Measurements from ENCODE around the gene OLFM3.

Gene OLFM3

DNA sequence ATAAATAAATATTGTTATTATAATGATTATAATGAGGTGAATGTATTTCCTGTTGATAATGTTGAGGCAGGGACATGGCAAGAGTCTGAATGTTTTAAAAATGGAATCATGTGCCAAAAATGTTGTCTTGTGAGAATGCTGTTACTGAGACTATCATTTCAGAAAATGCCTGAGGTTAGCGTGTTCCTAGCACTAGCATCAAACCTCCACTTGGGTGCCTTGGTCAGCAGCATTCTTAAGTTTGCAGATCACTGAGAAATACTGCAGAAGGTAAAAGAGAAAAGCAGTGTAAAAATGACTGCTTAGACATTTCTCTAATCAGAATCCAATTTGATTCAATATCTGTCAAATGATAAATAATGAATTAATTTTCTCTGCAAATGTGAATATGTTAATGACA is 50.8 kb downstream of the OLFM3 start:
- DNase-seq (ENCODE audit: low read depth, low spot score) = no peak

DNA sequence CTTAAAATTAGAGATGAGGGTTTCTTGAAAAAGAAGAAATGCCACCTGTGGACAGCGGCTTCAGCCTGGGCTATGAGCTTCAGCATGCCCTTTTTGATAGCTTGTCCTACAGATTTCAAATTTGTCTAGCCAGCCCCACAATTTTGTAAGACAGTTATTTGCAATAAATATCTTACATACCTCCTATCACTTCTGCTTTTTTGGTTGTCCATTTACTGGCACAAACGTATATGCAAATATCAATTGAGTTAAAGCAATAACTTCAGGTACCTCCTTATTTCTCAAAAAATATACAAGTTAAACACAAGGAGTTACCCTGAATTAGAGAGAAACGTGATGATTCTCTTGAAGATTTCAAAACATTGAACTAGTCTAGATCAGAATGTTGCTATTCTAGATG is 53.5 kb downstream of the OLFM3 start:
- DNase-seq (ENCODE audit: low read depth, low spot score) = no peak

DNA sequence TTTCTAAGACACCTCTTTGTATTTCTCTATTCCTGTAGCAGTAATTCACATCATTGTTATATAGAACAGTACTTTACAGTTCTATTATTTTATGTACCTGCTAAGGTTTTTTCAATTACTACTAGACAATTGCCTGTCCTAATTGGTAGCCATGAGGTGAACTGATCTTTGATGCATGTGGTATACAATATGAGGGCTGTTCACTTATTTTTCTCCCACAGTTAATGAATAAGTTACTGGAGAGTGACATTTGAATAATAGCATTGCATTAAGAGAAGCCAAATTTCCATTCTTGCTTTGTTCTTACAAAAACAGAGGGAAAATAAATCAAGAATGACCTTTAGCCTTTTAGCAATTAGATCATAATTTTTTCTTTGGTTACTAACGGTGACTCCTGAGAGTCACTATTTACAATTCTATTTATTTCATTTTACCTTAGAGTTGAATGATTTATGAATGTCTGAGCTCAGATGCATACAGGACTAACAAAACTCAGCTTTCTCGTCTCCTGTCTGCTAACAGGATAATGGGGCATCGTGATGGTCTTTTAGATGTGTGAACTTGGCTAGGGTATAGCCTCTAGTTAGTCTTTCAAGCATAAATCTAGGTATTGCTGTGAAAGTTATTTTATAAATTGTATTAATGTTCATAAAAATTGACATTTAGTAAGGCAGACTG is 54.1 kb downstream of the OLFM3 start:
- no peak for DNase-seq (ENCODE audit: low read depth, low spot score)

DNA sequence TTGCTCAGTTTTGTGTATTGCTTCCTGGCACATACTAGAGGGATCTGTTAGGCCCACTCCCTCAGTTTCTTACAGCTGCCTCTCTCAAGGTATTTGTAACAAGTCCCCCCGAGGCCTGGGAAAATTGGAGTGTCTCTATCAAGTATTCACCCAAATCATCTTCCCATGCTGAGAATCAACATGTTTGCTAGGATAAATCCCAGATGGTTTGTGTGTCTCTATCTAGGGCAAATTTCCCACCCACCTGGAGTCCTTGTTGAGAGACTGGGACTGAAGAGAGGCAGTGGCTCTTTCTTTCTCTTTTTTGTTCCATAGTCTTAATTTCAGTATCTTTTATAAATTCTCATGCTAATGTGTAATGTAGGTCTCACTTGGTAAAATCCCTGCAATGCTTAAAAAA is 58.0 kb downstream of the OLFM3 start:
- DNase-seq (ENCODE audit: low read depth, low spot score) = no peak

DNA sequence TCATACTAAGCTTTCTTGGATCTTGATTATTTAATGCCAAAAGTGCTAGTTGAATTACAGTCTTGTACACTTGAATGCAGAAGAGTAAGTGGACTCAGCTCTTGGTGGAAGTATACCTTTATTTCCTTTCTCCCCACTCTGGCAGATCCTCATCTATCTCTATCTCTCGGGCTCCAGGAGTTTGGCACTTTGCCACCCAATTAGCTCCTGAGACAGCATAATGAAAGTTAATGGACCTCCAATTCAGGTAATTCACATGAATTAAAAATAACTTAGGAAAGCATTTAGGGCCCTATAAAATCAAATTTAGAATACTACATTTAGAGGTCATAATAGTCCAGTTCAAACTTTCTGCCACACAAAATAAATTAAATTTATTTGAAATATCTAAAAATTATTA is 67.4 kb downstream of the OLFM3 start:
- no peak for DNase-seq (ENCODE audit: low read depth, low spot score)

DNA sequence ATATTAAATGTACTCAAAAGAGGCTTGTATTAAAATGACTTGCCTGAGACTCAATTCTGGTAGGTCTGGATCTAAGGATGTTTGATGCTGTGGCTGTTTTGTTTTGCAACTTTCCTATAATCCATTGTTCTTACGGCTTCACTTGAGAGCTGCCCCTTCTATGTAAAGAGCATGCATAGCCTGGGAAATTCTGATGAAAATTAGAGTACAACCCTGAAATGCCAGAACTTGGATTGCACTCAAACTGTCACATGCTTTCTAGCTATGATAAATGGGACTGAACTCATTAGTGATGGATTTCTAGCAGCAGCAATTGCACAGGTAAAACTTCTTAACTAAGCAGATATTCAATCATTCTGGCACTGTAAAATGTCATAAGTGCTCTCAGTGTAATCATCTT is 67.9 kb downstream of the OLFM3 start:
- DNase-seq (ENCODE audit: low read depth, low spot score) = no peak

DNA sequence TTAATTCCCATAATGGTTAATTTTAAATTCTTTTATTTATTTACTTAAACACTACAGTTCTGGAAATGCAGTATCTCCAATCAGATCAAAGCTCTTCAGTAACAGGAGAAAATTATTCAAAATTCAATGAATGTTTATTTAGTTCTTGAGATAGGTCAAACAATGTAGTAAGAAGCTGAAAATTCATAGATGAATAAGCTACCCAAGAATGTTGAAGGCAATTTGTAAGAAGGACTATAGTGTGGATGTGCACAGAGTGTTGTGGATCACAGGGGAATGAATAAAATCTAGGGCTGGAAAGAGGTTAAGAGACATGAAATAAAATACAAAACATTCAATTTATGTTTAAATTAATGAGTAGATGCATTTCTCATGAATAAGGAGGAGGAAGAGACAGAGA is 72.0 kb downstream of the OLFM3 start:
- no peak for DNase-seq (ENCODE audit: low read depth, low spot score)

DNA sequence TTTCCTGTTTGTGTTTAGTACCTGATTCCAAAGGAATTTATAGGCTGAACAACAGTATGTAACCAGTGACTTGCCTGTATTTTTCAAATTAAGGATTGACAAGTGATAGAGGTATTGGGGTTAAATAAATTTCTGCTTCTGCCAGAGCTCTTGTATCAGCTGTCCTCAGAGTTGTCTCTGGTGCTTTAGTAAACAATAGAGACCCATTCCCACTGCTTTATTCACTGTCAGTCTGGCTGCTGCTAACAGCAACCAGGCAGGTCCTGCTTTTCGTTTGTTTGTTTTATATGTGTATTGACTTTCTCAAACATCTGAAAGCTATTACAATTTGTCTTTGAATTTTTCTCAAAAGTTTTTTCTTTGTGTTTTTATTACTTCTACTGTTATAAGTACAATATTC is 76.1 kb downstream of the OLFM3 start:
- no peak for DNase-seq (ENCODE audit: low read depth, low spot score)

DNA sequence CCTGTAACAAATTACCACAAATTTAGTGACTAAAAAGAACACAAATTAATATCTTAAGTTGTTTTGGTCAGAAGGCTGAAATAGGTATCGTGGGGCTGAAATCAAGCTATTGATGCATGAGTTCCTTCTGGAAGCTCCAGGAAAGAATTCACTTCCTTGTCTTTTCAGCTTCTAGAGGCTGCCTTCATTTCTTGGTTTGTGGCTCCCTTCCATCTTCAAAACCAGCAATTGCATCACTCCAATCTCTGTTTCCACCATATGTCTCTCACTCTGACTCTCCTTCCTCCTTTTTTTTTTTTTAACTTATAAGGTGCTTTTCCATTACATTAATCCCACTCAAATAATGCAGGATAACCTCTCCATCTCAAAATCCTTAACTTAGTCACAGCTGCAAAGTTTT is 78.4 kb downstream of the OLFM3 start:
- no peak for DNase-seq (ENCODE audit: low read depth, low spot score)

DNA sequence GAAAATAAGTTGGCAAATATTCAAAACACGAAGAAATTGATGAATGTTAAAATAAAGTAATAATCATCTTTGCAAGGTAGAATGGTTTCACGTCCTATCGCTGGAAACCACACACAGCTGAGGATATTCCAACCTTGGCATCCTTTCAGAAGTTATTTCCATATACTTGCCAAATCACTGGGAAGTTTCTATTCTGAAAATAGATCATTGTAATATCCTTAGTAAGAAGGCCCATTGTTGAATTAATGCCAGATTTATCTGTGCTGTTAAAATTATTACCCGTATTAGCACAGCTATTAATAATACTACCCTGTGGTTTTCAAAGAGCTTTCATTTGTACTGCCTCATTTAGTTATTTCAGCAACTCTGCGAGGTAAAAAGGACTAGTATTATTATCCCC is 81.1 kb downstream of the OLFM3 start:
- no peak for DNase-seq (ENCODE audit: low read depth, low spot score)

DNA sequence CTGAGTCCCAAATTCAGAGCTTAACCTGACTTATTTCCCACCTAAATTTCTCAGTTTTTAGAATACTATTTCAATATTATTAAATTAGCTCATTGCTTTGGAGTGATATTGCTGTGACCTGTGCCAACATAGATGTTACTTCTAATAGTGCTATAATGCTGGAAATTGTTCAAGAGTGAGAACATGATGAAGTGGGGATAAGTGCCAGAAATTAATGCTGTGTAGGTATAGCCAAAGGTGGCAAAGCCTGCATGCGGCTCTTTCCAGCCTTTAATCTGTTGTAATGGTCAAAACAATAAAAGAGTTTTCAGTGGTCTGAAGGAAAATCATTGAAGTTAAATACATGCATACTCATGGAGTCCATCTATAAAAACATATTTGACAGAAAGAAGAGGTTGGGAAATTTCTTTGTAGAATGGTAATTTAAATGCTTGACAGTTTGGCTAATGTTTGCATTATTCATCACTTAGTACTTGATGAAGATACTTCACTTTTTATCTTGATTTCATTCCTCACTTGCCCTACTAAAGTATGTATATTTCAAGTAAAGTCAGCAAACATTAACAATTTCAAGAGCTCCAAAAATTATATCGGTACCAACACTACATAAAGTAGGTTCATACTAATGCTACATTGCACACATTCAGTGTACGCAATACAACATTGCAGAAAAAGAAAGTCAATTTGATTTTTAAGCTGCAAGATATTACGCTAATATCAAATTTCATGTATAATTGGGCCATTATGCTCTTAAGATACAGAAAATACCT is 82.1 kb downstream of the OLFM3 start:
- no peak for DNase-seq (ENCODE audit: low read depth, low spot score)

DNA sequence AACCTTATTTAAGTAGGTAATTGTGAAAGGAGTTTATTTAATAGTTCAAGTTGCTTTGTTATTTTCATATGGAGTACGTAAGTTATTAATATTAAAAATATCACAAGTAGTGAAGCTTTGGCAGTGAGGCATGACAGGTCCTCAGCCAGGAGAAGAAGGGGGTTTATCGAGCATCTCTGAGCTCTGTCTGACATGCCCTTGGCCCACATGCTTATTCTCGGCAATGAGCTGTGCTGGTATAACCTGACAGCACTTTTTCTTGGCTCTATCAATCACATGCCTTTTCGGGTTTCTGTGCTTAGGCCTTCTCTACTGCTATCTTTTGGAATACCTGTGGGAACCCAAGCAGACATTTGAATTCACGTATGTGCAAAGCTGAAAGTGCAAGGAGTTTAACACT is 84.8 kb downstream of the OLFM3 start:
- no peak for DNase-seq (ENCODE audit: low read depth, low spot score)

DNA sequence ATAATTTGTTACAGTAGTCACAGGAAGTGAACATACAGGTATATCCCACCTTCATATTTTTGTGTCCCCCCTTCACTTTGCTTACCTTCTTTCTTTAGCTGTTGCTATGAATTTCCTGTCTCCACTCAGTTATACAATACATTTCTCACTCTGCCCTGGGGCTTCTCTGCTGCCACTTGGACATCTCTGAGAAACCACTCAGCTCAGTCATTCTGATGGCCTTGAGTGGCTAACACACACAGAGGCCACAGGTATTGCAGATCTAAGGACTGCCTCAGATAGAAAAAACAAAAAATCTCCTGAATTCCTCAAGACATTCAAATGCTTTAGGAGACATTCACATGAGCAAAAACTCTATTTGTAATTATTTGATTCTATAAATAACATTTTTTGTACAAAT is 87.7 kb downstream of the OLFM3 start:
- DNase-seq (ENCODE audit: low read depth, low spot score) = no peak

DNA sequence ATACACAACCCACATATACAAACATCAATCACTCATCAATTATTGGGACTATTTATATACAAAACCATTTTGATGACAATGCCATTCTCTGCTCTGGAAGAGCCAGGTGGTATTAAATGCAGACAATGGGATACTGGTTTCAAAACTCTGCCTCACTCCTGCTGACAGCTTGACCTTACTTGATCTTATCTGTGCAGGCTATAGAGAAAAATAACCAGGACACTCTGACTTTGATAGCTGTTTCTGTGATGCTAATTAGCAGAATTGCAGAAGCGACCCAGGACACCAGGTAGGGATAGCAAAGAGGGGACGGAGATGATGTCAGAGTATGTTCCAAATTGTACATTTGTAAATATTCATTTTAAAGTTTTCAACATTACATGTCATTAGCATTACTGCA is 89.5 kb downstream of the OLFM3 start:
- DNase-seq (ENCODE audit: low read depth, low spot score) = no peak

DNA sequence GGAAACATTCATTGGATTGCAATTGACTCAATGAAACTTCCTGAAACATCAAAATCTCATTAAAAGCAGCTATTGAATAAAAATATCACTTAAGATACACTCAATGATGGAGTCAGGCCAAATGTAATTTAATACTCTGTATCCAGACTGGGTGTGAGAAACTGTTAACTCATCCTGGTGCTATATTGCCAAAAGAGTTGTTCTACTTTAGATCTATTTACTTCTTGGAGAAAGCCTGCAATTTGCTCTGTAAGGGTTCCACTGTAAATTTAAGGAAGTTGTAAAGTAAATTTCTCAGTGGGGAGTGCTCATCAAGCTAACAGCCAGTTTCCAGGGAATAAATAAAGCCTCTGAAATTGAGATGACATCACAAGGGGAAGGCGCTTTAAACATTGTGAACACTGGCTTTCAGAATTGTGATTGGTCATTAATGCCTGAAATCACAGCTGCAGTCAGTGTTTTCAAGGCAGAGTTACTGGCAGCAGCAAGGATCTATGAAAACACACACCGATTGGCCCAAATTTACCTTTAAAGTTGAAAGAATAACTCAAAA is 91.4 kb downstream of the OLFM3 start:
- no peak for DNase-seq (ENCODE audit: low read depth, low spot score)

DNA sequence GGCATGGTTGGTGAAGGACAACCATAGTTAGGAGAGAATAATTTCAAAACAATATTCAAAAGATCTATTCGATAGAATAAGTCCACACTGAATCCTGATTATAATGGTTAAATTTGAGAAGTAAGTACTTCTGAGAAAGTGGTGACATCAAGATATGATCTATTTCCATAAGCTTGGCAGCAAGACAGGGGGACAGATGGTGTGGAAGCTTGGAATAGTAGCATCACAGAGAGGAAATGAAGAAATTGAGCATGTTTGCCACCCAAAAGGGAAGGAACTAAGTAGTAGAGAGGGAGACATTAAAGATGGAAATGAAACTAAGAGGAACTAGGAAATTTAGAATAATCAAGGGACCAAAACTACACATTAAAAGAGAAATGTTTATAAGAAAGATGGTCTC is 94.5 kb downstream of the OLFM3 start:
- DNase-seq (ENCODE audit: low read depth, low spot score) = no peak

DNA sequence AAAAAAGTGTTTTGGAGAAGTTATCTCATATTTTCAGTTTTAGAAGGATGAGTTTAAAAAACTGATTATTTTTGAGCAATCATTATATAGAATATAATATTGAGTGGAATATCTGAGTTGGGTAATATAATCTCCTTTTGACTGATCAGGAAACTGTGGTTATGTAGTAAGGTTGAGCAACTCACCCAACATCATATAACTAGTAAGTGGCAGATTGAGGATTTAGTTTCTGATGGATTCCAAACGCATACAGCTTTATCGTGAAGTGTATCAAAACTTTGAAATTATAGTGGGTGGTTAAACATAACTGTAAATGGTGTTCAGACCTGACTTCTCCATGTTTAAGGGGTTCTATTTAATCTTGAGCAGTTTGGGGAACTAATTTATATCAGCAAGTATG is 98.6 kb downstream of the OLFM3 start:
- DNase-seq (ENCODE audit: low read depth, low spot score) = no peak

DNA sequence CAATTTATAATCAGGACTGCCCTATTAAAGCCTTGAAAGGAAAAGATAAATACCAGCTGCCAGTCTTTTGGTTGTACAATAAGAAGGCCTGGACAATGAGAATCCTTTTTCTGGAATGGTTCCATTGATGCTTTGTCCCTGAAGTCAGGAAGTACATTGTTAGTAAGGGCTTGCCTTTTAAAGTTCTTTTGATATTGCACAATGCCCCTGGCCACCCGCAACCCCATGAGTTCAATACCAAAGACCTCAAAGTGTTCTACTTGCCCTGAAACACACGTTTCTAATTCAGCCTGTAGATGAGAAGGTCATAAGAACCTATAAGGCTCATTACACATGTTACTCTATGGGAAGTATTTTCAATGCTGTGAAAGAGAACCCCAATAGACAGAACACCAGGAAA is 112.1 kb downstream of the OLFM3 start:
- DNase-seq (ENCODE audit: low read depth, low spot score) = no peak

DNA sequence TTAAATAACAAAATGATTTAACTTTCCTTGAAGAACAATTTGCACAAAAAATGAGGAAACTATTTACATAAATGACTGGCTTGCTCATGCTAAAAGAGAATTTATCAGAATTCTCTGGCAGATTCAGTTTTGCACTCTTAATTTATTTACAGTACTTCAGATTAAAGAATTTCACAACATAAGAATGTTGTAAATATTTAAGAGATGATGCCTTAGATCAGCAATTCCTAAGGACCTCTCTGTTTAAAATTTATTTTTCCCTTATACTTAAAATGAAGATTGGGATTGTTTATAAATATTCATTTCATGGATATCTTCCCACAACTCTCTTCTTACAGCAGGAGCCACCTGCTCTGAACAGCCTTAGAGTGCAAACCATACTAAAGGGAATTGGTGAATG is 120.8 kb downstream of the OLFM3 start:
- DNase-seq (ENCODE audit: low read depth, low spot score) = no peak

DNA sequence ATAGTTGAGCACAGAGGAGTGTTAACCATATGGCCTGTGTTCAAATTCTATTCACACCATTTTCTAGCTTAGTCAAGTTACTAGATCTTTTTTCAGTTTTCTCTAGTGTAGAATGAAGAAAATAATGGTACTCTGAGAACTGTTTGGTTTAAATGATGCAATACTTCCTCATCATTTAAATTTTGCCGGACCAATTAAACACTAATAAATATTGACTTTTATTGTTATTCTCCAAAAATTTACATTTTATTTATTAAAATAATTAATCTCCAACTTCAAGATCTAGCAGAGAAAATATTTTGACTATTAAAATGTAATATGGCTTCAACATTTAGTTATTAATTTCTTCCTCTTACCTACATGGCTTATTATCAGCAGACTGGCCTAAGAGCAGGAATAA is 123.1 kb downstream of the OLFM3 start:
- no peak for DNase-seq (ENCODE audit: low read depth, low spot score)

DNA sequence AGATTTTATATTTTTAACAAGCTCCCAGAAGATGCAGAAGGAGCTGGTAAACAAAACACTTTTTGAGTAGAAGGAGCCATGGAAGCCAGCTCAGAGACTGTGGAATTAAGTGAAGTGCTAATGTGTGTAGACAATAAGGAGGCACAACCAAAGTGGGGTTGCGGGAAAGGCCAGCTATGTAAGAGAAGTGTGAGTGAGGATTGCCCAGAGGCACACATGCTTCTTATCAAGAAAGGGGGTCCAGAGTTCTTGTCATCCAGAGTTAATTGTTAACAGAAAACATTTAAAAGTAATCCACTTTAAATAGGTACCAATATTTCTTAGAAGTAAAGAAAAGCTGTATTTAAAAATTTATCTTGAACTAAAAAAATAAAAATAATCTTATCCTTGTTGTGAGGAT is 136.8 kb downstream of the OLFM3 start:
- DNase-seq (ENCODE audit: low read depth, low spot score) = no peak

DNA sequence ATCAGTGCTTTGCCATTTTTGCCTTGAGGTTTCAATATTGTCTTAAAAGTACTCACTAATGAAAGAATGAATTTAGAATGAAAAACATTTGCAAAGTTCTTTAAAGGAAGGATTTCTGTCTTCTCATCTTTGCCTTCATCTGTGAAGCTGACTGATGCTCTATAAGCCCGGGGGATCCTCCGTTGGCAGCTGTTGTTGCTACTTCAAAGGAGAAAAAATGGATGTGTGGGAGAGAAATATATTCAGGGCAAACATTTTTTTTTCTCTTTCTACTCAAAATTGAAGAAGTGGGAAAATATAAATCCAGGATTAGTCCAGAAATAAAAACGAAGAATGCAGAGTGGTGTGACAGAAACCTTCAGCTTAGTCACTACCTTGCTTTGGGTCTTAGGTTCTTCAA is 142.5 kb downstream of the OLFM3 start:
- DNase-seq (ENCODE audit: low read depth, low spot score) = no peak

DNA sequence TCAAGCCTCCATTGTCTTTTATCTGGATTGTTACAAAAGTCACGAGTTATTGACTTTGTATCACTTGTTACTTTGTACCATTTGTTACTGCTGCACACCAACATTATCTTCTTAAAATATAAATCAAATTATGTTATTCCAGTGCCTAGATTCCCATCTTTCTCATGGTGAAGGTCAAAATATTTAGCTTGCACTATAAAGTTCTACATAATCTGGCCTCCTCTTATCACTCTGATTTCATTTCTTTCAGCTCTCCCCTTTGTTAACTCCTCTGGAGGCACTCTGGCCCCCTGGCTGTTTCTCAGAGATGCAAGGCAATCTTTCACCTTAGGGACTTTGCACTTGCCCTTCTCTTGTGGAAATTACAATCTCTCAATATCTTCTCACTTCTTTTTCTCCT is 143.8 kb downstream of the OLFM3 start:
- no peak for DNase-seq (ENCODE audit: low read depth, low spot score)

All from smooth muscle cell of the brain vasculature (primary cell).